Ovary (tissue), 9 donors: ENCODE measurements around the gene CEP83. TPM values are rescaled to one million over a fixed set of nuclear protein-coding genes. Genes with fewer than 3 reads are reported as not detected.
"Not testable (repeated sequence)": the region's sequence is repeated elsewhere in the genome, so short reads cannot be mapped to it uniquely, and the experiment has no call there.

Experiments used
- DNase-seq, 5 donors: peaks; one replicate each; pipeline ENCODE4 v3.0.0-alpha.2; 2019 to 2020
- H3K27ac ChIP-seq, 2 donors: fragments of 200-600 bp; one replicate each; pipeline versions ENCODE4 v1.5.1 to v1.8.0; 2019 to 2022
- H3K27me3 ChIP-seq: fragments of 200-600 bp; one replicate; pipeline ENCODE4 v1.8.0; 2022
- H3K36me3 ChIP-seq: fragments of 200-600 bp; sonication (generic); one replicate; pipeline ENCODE4 v1.5.1; 2019
- H3K4me1 ChIP-seq: one replicate; pipeline ENCODE4 v1.8.1; 2013; ENCODE audit warnings: mild to moderate bottlenecking, moderate library complexity; ENCODE audit not compliant: insufficient read depth
- H3K4me3 ChIP-seq: fragments of 200-600 bp; sonication (generic); one replicate; pipeline ENCODE4 v1.5.1; 2017
- H3K9me3 ChIP-seq, 2 donors: fragments of 200-600 bp in 1 of 2; sonication (generic) in 1 of 2; one replicate each; pipeline versions ENCODE4 v1.5.1 to v1.8.1; 2013 to 2019; ENCODE audit warnings: mild to moderate bottlenecking in 1 of 2, moderate library complexity in 1 of 2
- CTCF ChIP-seq, 3 donors: fragments of 450-650 bp in 2 of 3; fragments of 200-600 bp in 1 of 3; IDR thresholded peaks; one replicate each; pipeline versions ENCODE4 v1.5.1 to v1.8.0; 2016 to 2022; ENCODE audit warnings: antibody characterized with exemption in 3 of 3, mild to moderate bottlenecking in 1 of 3
- EP300 ChIP-seq: sonication (generic); formaldehyde crosslinking; IDR thresholded peaks from one replicate; pipeline ENCODE4 v1.6.1; 2017; ENCODE audit warnings: antibody characterized with exemption
- POLR2A ChIP-seq: fragments of 450-650 bp; IDR thresholded peaks from one replicate; pipeline ENCODE4 v1.6.1; 2017; ENCODE audit warnings: antibody characterized with exemption, mild to moderate bottlenecking, moderate library complexity
- WGBS, 3 donors: extraction: QIAGEN DNeasy Blood & Tissue Kit in 1 of 3; methylation state at CpG; one replicate each; pipeline versions ENCODE4 v1.1.5 to v1.1.7; 2013 to 2017; 5-methylcytosine and 5-hydroxymethylcytosine counted together
- intact Hi-C, 4 donors: fragments of 100-400 bp; cut with DNase I; formaldehyde crosslinking; loops; one replicate each; pipeline versions ENCODE4 v1.11.0 to v1.15.1; 2022 to 2023
- polyA plus RNA-seq, 2 donors: library from polyadenylated mRNA; stranded (reverse); fragments of 200-250 nt in 1 of 2; fragments of 350-450 nt in 1 of 2; fragmentation: Illumina TruSeq in 1 of 2; extraction: RNeasy Lipid Tissue Mini Kit (QIAGEN cat#74804) in 1 of 2; gene quantifications; one replicate each; pipeline ENCODE4 v1.2.3, GENCODE V29; 2013 to 2014
- total RNA-seq, 7 donors: library from RNA; depleted of rRNA in 2 of 7; stranded (reverse); fragments of >200 nt in 2 of 7; fragmentation: NEBNext Ultra II Directional in 3 of 7; extraction: Animal tissue kit (Norgen Biotek cat#: 25700) in 3 of 7; gene quantifications; one replicate each; pipeline versions ENCODE4 v1.1.0 to v1.2.4, GENCODE V29; 2016 to 2023
- donor health status: DM: no; HTN: no; CAD: no; lungs with moderate emphysema.
- donor health status: DM: no; HTN: no; CAD: no.
- donor health status: Bipolar disorder and iron deficiency.
- donor health status: DM: yes; HTN: yes; CAD: no.
- donor health status: DM: no; HTN: no; CAD: no.
- donor health status: DM: yes; HTN: yes; CAD: no.

CEP83 gene
- total and polyA plus RNA-seq, 9 donors, result 5.5 to 47.6 (median 17.3) TPM

DNA sequence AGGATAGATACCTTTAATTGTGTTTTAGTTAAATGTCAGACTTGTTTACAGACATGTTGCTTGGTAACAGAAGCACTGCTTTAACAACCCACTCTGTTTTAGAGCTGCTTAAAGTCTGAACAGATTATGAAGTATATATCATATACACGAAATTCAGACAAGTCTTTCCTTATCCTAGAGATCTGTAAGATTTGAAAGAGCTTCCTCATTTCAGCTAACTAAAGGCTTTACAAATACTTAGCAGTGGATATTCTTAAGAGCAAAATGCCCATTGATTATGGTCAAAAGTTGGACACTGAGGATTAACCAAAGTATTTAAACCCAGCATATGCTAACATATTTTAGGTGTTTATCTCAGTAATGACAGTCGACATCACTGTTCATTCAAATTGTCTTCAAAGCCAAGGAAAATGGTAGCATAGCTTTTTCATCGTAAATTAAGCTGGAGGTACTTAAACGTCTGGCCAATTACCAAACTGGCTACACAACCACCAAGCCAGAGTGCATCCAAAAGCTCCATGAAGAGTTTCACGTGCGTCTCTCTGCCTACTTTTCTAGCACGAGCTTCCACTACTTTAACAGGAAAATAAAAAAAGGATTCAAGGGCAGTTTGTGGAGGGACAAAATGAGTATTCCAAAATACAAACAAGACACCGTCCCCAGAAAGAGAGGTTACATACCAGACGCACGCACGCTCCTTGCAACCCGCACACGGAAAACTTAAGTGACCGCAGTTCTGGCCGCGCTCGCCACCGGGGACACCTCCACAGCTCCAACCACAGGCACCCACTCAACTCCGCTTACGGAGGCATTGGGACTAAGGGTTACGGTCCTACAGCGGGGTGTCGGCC lies 565 bp downstream of the CEP83 start:
- Histone ChIP-seq H3K27me3 (no peaks in the 10 kb centered on the region), H3K4me3 (peak overlapping the region; percentile 82), H3K27ac (peak overlapping the region; percentile 84 to 90), H3K36me3 (no peaks in the 10 kb centered on the region), H3K9me3 (no peaks in the 10 kb centered on the region), H3K4me1 (peaks cover 2% of the 10 kb centered on the region)
- TF ChIP-seq POLR2A (no peak), EP300 (no peak)
- no peak for DNase-seq
- intact Hi-C loops, result no loop called here
- 0% methylated on average over 23 of the region's 23 CpGs for whole genome bisulfite sequencing, 3 donors

- Histone ChIP-seq H3K4me3 (no peak overlapping the region), H3K4me1 (peaks cover 2% of the 10 kb centered on the region), H3K27ac (no peak overlapping the region), H3K36me3 (no peaks in the 10 kb centered on the region), H3K27me3 (no peaks in the 10 kb centered on the region), H3K9me3 (no peaks in the 10 kb centered on the region)
- 87 to 89% (median 88%) methylated on average over 1 of the region's 1 CpG for WGBS, 3 donors
- TF ChIP-seq POLR2A, result no peak
- no peak for TF ChIP-seq EP300
- no peak for TF ChIP-seq CTCF (IDR thresholded peaks at IDR 0.05)
- intact Hi-C loops, result no loop called here
- no peak for DNase-seq
Measured at GRCh38 chr12:94457311-94457710, 2.4 kb downstream of the CEP83 start.

DNA sequence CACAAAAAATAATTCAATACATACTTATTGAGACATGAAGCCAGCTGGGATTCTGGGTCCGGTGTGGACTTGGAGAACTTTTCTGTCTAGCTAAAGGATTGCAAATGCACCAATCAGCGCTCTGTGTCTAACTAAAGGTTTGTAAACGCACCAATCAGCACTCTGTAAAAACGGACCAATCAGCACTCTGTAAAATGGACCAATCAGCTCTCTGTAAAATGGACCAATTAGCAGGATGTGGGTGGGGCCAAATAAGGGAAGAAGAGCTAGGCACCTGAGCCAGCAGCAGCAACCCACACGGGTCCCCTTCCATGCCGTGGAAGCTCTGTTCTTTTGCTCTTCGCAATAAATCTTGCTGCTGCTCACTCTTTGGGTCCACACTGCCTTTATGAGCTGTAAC lies 5.3 kb downstream of the CEP83 start:
- H3K4me3 ChIP-seq, H3K27me3 ChIP-seq, DNase-seq, H3K36me3 ChIP-seq, H3K27ac ChIP-seq, intact Hi-C loops, H3K4me1 ChIP-seq, H3K9me3 ChIP-seq: not testable (repeated sequence)
- 95 to 98% (median 97%) methylated on average over 7 of the region's 7 CpGs for WGBS, 3 donors

- H3K36me3 ChIP-seq, result no peaks in the 10 kb centered on the region
- no peak overlapping the region for H3K27ac ChIP-seq
- peaks cover 0 to 3% of the 10 kb centered on the region in 2 donors for H3K9me3 ChIP-seq
- no peaks in the 10 kb centered on the region for H3K27me3 ChIP-seq
- H3K4me3 ChIP-seq, result no peak overlapping the region
- H3K4me1 ChIP-seq, result no peaks in the 10 kb centered on the region
- WGBS, 3 donors, result 80 to 91% (median 91%) methylated on average over 1 of the region's 1 CpG
- TF ChIP-seq POLR2A, result no peak
- no peak for TF ChIP-seq EP300
- no peak for TF ChIP-seq CTCF (IDR thresholded peaks at IDR 0.05)
- DNase-seq, result no peak
- intact Hi-C loops, result no loop called here
Measured at GRCh38 chr12:94445662-94446061, 14.0 kb downstream of the CEP83 start.

GRCh38 chr12:94437303-94437702 lies 22.4 kb downstream of the CEP83 start:
- intact Hi-C loops, result loop anchor here in 2 of 4 donors (2.0 to 10.0 kb wide), 3 partner anchors 97 to 293 kb away; partner anchors contain the start of gene PLXNC1 (in 1 of the 2)

More at GRCh38 chr12:94437303-94437702, 22.4 kb downstream of the CEP83 start:
- no peaks in the 10 kb centered on the region for H3K9me3 ChIP-seq
- no peak overlapping the region for H3K4me3 ChIP-seq
- no peak overlapping the region for H3K27ac ChIP-seq
- H3K4me1 ChIP-seq, result peaks cover 2% of the 10 kb centered on the region
- TF ChIP-seq POLR2A (no peak), CTCF (IDR thresholded peaks at IDR 0.05) (no peak), EP300 (no peak)
- WGBS, 3 donors, result 91 to 98% (median 92%) methylated on average over 1 of the region's 1 CpG
- H3K27me3 ChIP-seq, result no peaks in the 10 kb centered on the region
- H3K36me3 ChIP-seq, result no peaks in the 10 kb centered on the region
- DNase-seq, result no peak
